Measurements from ENCODE around the gene TM4SF4.

The TM4SF4 gene

GRCh38 chr3:149455989-149456388 lies 18.5 kb upstream of the TM4SF4 start:
- no peak for DNase-seq

GRCh38 chr3:149459491-149460059 lies 14.9 kb upstream of the TM4SF4 start:
- no peak for DNase-seq

DNA sequence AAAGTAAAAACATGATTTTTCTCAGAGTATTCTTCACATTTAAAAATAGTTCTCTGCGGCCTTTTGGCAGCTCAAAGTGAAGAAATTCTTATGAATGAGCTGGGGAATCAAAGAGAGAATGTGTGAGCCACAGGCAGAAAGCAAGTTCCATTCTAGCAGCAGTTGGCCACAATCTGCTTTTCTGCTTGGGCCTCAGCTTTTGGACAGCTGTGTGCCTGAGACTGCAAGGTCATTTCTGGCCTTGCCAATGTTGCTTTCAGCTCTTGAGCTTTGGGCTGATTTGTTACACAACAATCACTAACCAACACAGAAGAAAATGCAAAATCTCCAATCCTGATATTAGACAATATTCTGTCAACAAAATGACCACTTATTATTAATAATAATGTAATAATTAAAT lies 14.4 kb upstream of the TM4SF4 start:
- DNase-seq: no peak

DNA sequence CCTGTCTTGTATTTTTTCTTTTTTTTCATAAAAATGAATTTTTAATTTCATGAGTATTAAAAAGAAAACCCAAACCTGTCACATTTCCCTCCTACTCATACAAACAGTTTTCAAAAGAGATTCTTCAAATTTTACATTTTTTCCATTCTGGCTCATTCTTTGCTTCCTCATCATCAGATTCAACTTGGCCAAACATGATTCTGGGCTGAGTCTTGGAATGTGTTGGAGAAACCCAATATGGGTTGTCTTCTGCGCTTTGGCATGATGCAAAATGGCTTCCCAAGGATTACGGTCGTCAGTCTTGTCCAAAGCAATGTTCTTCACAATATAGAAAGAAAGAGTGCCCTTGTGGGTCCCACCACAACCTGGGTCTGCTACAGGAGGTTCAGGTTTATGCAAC lies 12.4 kb upstream of the TM4SF4 start:
- DNase-seq: no peak

- no peak for DNase-seq
These were observed 11.9 kb upstream of the TM4SF4 start for GRCh38 chr3:149462581-149463011.

DNA sequence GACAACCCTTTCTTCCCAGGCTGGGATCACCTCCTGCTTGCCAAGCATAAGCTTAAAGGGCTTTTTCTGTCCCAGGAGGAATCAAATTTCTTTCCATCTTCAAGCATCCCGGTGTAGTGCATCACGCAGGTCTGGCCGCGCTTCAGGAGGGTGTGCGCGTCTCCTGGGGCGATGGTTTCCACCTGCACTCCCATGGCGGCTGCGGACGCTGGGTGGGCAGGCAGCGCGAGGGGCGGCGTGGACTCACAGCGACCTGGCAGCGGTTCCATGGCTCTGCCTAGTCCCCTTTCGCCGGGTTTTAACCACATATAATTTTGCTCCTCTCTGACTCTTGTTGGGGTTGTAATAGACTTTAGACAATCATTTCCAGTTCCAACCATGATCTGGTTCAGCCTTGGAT lies 10.6 kb upstream of the TM4SF4 start:
- DNase-seq: no peak

- DNase-seq: no peak
These were observed 9.8 kb upstream of the TM4SF4 start for GRCh38 chr3:149464542-149465328.

- no peak for DNase-seq
These were observed 9.1 kb upstream of the TM4SF4 start for GRCh38 chr3:149465351-149465883.

- DNase-seq: no peak
These were observed 8.3 kb upstream of the TM4SF4 start for GRCh38 chr3:149466192-149466591.

DNA sequence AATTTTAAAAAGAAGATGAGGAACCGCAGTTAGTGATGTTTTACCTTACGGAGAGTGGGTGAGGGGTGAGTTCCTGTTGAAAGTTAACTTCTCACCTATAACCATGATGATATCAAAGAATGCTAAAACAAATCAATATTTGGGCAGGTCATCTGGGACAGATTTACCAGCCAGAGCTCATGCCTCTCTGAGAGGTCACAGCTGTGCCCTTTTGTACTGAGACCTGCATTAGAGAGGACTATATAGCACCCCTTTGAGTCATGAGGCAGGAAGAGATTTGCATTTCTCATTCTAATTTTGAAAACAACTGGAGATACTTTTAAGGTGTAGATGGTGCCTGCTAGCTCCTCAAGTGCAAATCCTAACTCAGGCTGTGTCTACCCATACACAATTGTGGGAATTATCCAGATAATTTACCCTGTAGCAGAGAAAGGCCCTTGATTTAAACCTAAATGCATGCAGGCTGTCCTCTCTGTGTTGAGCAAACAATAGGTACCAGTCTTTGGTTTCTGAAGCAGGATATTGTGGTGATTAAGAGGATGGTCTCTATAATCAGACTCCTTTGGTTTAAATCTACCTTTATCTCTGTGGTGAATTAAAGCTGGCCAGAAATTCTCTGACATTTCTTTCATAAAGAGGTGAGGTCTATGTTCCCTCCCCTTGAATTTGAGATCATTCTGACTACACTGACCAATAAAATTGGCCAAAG lies 5.8 kb upstream of the TM4SF4 start:
- DNase-seq: no peak

DNA sequence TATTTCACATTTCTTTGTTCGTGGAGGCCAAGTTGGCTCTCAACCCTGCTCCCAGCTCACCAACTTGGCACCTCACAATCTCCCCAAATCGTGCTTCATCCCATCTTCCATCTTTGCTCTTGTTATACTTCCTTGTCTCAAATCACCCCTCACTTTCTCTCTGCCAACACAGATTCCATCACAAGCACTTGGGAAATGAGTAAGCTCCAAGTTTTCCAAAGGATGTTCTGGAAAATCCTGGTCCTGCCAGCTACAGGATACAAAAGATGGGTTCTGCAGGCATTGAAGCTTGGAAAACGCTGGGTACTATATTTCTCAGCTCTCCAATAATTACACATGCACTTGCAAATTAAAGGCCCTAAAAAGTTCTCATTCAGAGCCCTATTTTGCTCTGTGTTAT lies 4.1 kb upstream of the TM4SF4 start:
- DNase-seq: no peak

GRCh38 chr3:149472030-149472797 lies 2.3 kb upstream of the TM4SF4 start:
- DNase-seq: no peak

DNA sequence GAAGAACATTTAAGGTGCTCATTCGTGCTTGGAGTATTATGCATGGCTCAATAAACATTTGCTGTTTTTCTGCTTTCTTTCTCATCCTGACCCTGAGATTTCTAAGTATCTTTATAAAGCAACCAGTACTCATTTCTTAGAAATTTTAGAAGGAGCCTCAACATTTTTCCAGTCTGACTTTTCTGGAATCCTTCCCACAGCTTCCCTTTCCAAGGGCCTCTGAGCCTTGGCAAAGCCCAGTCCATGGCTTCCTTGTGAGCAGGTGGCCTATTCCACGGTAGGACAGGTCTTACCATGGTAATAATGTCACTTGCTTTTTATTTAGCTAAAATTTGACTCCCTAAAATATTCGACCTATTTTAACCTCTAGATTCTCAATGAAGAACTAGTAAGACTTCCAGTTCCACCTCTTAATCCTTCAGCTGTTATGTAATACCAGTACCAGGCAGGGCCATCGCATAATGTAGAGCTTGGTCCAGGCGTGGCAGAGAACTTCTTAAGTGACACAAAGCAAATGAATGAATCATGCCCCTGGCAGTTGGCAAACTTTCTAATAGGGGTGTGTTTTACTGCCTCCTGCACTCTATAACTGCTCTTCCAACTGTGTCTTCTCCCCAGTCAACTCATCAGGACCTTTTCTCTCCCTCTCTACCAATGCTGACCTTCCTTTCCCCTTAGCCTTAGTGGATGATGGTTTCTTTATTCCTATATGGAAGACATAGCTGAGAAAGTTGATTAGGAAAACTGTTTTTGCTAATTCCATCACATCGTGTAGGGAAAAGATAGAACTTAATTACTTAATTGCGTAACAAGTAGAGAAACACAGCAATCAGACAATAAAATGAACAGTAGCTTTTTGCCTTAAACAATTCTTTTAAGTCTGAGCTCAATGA lies 894 bp upstream of the TM4SF4 start:
- DNase-seq: no peak

DNA sequence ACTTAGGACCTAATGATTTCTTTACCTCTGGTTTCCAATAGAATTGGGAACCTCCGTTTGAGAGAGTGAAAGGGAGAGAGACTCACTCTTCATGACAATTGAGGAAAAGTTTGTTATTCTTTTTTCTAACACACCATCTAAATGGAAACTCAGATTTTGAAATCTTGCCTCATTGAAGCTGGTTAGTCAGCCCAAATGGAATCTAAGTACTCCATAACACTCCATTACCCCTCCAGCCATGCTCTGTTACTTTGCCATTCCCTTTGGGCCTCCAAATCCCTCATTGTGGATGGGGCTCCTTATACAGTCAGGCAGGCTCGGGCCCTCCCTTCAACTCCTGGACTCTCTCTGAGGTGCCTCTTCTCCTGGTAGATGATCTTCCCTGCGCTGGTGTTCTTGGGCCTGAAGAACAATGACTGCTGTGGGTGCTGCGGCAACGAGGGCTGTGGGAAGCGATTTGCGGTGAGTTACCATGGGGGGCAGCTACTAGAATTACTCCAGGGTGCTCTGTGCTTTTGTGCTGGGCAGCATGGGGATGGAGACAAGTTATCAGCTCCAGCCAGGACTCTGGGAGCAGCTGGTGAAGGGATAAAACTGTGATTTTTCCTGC lies 1.1 kb downstream of the TM4SF4 start:
- no peak for DNase-seq

- DNase-seq: no peak
These were observed 1.7 kb downstream of the TM4SF4 start for GRCh38 chr3:149476225-149476624.

DNA sequence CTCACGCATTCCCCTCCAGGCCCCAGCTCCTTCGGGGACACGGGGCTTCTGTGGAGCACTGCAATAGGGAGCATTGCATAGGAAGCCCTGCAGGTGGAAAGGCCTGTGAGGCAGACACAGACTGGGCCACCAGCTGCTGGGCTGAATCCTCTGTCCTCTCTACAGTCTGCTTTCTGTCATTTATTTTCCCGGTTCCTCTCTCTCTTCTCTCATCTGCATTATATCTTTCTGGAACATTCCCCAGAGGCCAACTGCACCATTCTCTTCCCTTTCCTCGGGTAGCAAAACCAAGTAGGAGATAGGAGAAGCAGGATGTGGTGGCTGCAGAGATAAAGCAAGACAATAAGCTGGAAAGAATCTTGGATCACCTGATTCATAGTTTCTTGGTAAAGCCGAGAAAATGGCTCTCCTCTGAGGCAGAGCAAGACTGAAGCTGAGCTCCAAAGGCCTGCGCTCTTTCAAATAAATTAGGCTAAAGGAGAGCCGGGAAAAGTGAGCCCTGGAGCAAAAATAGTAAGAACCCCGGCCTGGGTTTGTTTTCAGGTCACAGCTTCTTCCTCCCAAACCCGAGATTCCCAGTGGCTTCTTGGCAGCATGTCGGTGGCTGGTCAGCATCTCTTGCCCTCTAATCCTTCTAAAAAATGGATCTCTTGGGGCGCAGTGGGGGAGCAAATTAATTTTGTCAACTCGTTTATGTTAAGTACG lies 5.3 kb downstream of the TM4SF4 start:
- DNase-seq: no peak

- peak; percentile 53 for DNase-seq
These were observed 6.0 kb downstream of the TM4SF4 start for GRCh38 chr3:149480326-149481017.

DNA sequence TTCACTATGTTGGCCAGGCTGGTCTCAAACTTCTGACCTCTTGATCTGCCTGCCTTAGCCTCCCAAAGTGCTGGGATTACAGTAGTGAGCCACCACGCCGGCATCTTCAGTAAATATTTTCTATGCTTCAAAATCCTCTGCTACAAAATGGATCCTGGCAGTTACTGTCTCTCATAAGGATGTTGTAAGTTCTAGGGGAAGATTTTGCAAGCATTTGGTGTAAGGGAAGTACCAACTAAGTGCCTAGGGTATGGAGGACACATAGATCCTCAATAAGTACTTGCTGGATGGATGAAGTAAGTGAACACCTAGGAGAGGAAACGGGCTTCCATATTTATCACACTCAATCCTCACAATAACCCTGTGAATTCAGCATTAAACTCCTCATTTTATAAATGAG lies 6.6 kb downstream of the TM4SF4 start:
- no peak for DNase-seq

GRCh38 chr3:149481491-149481890 lies 7.0 kb downstream of the TM4SF4 start:
- no peak for DNase-seq

- no peak for DNase-seq
These were observed 12.2 kb downstream of the TM4SF4 start for GRCh38 chr3:149486726-149487125.
